ENCODE results near the gene EVL.

The EVL gene

DNA sequence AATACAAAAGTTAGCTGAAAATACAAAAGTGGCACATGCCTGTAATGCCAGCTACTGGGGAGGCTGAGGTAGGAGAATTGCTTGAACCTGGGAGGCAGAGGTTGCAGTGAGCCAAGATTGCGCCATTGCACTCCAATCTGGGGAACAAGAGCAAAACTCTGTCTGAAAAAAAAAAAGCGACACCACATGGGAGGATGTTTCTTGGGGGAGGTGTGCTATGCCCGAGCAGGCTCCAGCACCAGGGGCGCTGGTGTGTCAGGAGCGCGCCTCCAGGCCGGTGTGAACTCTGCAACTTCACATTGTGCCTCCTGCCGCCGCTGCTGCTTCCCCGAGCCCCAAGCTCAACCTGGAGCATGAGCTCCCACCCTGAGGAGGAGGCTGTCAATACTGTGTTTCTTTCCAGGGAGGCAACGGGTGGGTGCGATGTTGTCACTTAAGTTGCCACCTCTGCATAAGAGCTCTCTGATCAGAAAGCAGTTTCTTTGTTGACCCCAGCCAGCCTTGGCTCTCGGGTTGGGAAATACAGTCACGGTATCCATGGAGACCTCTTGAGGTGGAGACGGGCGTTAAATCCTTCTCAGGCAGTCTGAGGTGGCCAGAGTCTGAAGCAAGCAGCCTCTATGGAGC is 75.3 kb downstream of the EVL start:
- H3K9ac ChIP-seq (ENCODE audit: low read depth, low read length, poor library complexity, severe bottlenecking) = no peak overlapping the region
- no peaks in the 10 kb centered on the region for H3K4me1 ChIP-seq (ENCODE audit: insufficient read depth, low read length, poor library complexity, severe bottlenecking)
- no peaks in the 10 kb centered on the region for H4K20me1 ChIP-seq (ENCODE audit: insufficient read depth, low read length, poor library complexity, severe bottlenecking)
- H3F3A ChIP-seq (ENCODE audit: low read depth) = 0 out of 2 replicates have a peak, but pooled peaks cover 2% of the 10 kb centered on the region
- no peak overlapping the region for H3K4me3 ChIP-seq (ENCODE audit: low read length, poor library complexity, severe bottlenecking)
- TF ChIP-seq, protein P1, sequence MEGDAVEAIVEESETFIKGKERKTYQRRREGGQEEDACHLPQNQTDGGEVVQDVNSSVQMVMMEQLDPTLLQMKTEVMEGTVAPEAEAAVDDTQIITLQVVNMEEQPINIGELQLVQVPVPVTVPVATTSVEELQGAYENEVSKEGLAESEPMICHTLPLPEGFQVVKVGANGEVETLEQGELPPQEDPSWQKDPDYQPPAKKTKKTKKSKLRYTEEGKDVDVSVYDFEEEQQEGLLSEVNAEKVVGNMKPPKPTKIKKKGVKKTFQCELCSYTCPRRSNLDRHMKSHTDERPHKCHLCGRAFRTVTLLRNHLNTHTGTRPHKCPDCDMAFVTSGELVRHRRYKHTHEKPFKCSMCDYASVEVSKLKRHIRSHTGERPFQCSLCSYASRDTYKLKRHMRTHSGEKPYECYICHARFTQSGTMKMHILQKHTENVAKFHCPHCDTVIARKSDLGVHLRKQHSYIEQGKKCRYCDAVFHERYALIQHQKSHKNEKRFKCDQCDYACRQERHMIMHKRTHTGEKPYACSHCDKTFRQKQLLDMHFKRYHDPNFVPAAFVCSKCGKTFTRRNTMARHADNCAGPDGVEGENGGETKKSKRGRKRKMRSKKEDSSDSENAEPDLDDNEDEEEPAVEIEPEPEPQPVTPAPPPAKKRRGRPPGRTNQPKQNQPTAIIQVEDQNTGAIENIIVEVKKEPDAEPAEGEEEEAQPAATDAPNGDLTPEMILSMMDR (conservative IDR thresholded peaks at IDR 0.05; ENCODE audit: low read length) = no peak
- no peak for TF ChIP-seq EZH2phosphoT487 (IDR thresholded peaks at IDR 0.05; ENCODE audit: borderline replicate concordance)
- H3K27me3 ChIP-seq (ENCODE audit: insufficient read depth, low read length, poor library complexity, severe bottlenecking) = no peaks in the 10 kb centered on the region
- no peaks in the 10 kb centered on the region for H3K79me2 ChIP-seq (ENCODE audit: insufficient read depth, low read length)
- no peaks in the 10 kb centered on the region for H3K9me2 ChIP-seq (replicated peaks; ENCODE audit: low read depth, low read length)
- H3K9me3 ChIP-seq (ENCODE audit: insufficient read depth, low read depth, low read length) = no peaks in the 10 kb centered on the region
- H3K4me2 ChIP-seq (ENCODE audit: low read depth, low read length, poor library complexity, severe bottlenecking) = no peak overlapping the region
- H2AFZ ChIP-seq (ENCODE audit: low read length) = no peak overlapping the region
- H3K36me3 ChIP-seq (ENCODE audit: insufficient read depth, low read length) = peaks cover 70% of the 10 kb centered on the region; the same call in 1 of the 2 replicates

GRCh38 chr14:100141098-100141497 is 75.9 kb downstream of the EVL start:
- no peak overlapping the region for H3K9ac ChIP-seq (ENCODE audit: low read depth, low read length, poor library complexity, severe bottlenecking)
- H3K4me2 ChIP-seq (ENCODE audit: low read depth, low read length, poor library complexity, severe bottlenecking) = no peak overlapping the region
- no peaks in the 10 kb centered on the region for H3K79me2 ChIP-seq (ENCODE audit: insufficient read depth, low read length)

GRCh38 chr14:100142073-100143040 is 77.1 kb downstream of the EVL start:
- Histone ChIP-seq H3F3A (ENCODE audit: low read depth) (0 out of 2 replicates have a peak, but pooled peaks cover 2% of the 10 kb centered on the region), H3K4me1 (ENCODE audit: insufficient read depth, low read length, poor library complexity, severe bottlenecking) (no peaks in the 10 kb centered on the region)

More at GRCh38 chr14:100141098-100141497, 75.9 kb downstream of the EVL start:
- Histone ChIP-seq H3F3A (ENCODE audit: low read depth) (0 out of 2 replicates have a peak, but pooled peaks cover 2% of the 10 kb centered on the region), H3K27me3 (ENCODE audit: insufficient read depth, low read length, poor library complexity, severe bottlenecking) (no peaks in the 10 kb centered on the region), H3K9me2 (replicated peaks; ENCODE audit: low read depth, low read length) (no peaks in the 10 kb centered on the region), H3K4me3 (ENCODE audit: low read length, poor library complexity, severe bottlenecking) (no peak overlapping the region), H4K20me1 (ENCODE audit: insufficient read depth, low read length, poor library complexity, severe bottlenecking) (no peaks in the 10 kb centered on the region), H2AFZ (ENCODE audit: low read length) (no peak overlapping the region), H3K9me3 (ENCODE audit: insufficient read depth, low read depth, low read length) (no peaks in the 10 kb centered on the region), H3K36me3 (ENCODE audit: insufficient read depth, low read length) (peaks cover 65% of the 10 kb centered on the region; the same call in 1 of the 2 replicates), H3K4me1 (ENCODE audit: insufficient read depth, low read length, poor library complexity, severe bottlenecking) (no peaks in the 10 kb centered on the region)
- TF ChIP-seq, protein P1 (conservative IDR thresholded peaks at IDR 0.05; ENCODE audit: low read length) = no peak
- TF ChIP-seq EZH2phosphoT487 (IDR thresholded peaks at IDR 0.05; ENCODE audit: borderline replicate concordance) = no peak

More at GRCh38 chr14:100142073-100143040, 77.1 kb downstream of the EVL start:
- H3K4me2 ChIP-seq (ENCODE audit: low read depth, low read length, poor library complexity, severe bottlenecking) = no peak overlapping the region
- peaks cover 52% of the 10 kb centered on the region; the same call in 1 of the 2 replicates for H3K36me3 ChIP-seq (ENCODE audit: insufficient read depth, low read length)
- no peaks in the 10 kb centered on the region for H3K9me2 ChIP-seq (replicated peaks; ENCODE audit: low read depth, low read length)
- H3K79me2 ChIP-seq (ENCODE audit: insufficient read depth, low read length) = no peaks in the 10 kb centered on the region
- no peaks in the 10 kb centered on the region for H4K20me1 ChIP-seq (ENCODE audit: insufficient read depth, low read length, poor library complexity, severe bottlenecking)
- H3K27me3 ChIP-seq (ENCODE audit: insufficient read depth, low read length, poor library complexity, severe bottlenecking) = no peaks in the 10 kb centered on the region
- H2AFZ ChIP-seq (ENCODE audit: low read length) = no peak overlapping the region
- H3K4me3 ChIP-seq (ENCODE audit: low read length, poor library complexity, severe bottlenecking) = no peak overlapping the region
- no peak overlapping the region for H3K9ac ChIP-seq (ENCODE audit: low read depth, low read length, poor library complexity, severe bottlenecking)
- TF ChIP-seq, protein P1 (conservative IDR thresholded peaks at IDR 0.05; ENCODE audit: low read length) = no peak
- no peak for TF ChIP-seq EZH2phosphoT487 (IDR thresholded peaks at IDR 0.05; ENCODE audit: borderline replicate concordance)
- no peaks in the 10 kb centered on the region for H3K9me3 ChIP-seq (ENCODE audit: insufficient read depth, low read depth, low read length)

Data from Loucy (cell line).